SU-DHL-6 (cell line): Measurements from ENCODE around the gene ANGPTL2.

Experiments used
- H2AFZ ChIP-seq: fragments of 200-600 bp; sonication (generic); 2 replicates; pipeline ENCODE4 v1.6.1; 2014; ENCODE audit warnings: low read depth, mild to moderate bottlenecking, moderate library complexity, mixed read lengths, antibody characterized with exemption, low read length; ENCODE audit not compliant: severe bottlenecking
- H3F3A ChIP-seq: fragments of 200-600 bp; shearing (Covaris generic); 2 replicates; pipeline ENCODE4 v1.6.0; 2016; ENCODE audit warnings: antibody characterized with exemption, mild to moderate bottlenecking; ENCODE audit not compliant: insufficient read depth
- H3K27ac ChIP-seq: fragments of 200-600 bp; sonication (generic); 2 replicates; pipeline ENCODE4 v1.5.1; 2016; ENCODE audit warnings: low read depth, mild to moderate bottlenecking, low read length, moderate library complexity, mixed read lengths
- H3K27me3 ChIP-seq: fragments of 200-600 bp; sonication (generic), shearing (Covaris generic); 2 replicates; pipeline ENCODE4 v1.6.0; 2014; ENCODE audit warnings: mild to moderate bottlenecking, low read length
- H3K36me3 ChIP-seq: fragments of 200-600 bp; sonication (generic); 2 replicates; pipeline ENCODE4 v1.6.1; 2014; ENCODE audit warnings: mild to moderate bottlenecking, low read length, mixed read lengths
- H3K4me2 ChIP-seq: fragments of 300-600, 200-600 bp; shearing (Covaris generic), sonication (generic); 2 replicates; pipeline ENCODE4 v1.6.0; 2014; ENCODE audit warnings: low read length, low read depth, mild to moderate bottlenecking; ENCODE audit not compliant: poor library complexity, severe bottlenecking
- H3K4me3 ChIP-seq: fragments of 200-600 bp; sonication (generic); 2 replicates; pipeline ENCODE4 v1.5.1; 2014; ENCODE audit warnings: antibody characterized with exemption, low read length, mild to moderate bottlenecking, mixed read lengths; ENCODE audit not compliant: insufficient read depth, poor library complexity, severe bottlenecking
- H3K79me2 ChIP-seq: fragments of 200-600 bp; sonication (generic); 2 replicates; pipeline ENCODE4 v1.6.1; 2014; ENCODE audit warnings: mild to moderate bottlenecking, low read length, moderate library complexity; ENCODE audit not compliant: insufficient read depth
- H3K9ac ChIP-seq: fragments of 200-600 bp; sonication (generic); 2 replicates; pipeline ENCODE4 v1.7.0; 2014; ENCODE audit warnings: mild to moderate bottlenecking, low read length
- H3K9me2 ChIP-seq: fragments of 200-600 bp; sonication (generic); replicated peaks from 2 replicates; pipeline ENCODE4 v1.6.1; 2014; ENCODE audit warnings: low read length; ENCODE audit not compliant: insufficient read depth
- H3K9me3 ChIP-seq: fragments of 200-600 bp; sonication (generic); 2 replicates; pipeline ENCODE4 v1.6.1; 2014; ENCODE audit warnings: low read length, mixed read lengths; ENCODE audit not compliant: insufficient read depth
- H4K20me1 ChIP-seq: fragments of 200-600 bp; sonication (generic); 2 replicates; pipeline ENCODE4 v1.6.1; 2014; ENCODE audit warnings: low read depth, mild to moderate bottlenecking, antibody characterized with exemption, low read length, moderate library complexity, mixed read lengths
- EZH2phosphoT487 ChIP-seq: fragments of 200-600 bp; sonication (generic), shearing (Covaris generic); conservative IDR thresholded peaks from 2 replicates; pipeline ENCODE4 v1.6.1; 2018; ENCODE audit warnings: mild to moderate bottlenecking, antibody characterized with exemption, low read length, moderate library complexity, mixed read lengths
- TF ChIP-seq, protein P1 (sequence below): fragments of 200-600 bp; sonication (generic); IDR thresholded peaks from one replicate; pipeline ENCODE4 v1.5.1; 2017; ENCODE audit warnings: antibody characterized with exemption, mild to moderate bottlenecking, low read length, moderate library complexity; ENCODE audit not compliant: insufficient read depth, poor library complexity, severe bottlenecking

Gene ANGPTL2

DNA sequence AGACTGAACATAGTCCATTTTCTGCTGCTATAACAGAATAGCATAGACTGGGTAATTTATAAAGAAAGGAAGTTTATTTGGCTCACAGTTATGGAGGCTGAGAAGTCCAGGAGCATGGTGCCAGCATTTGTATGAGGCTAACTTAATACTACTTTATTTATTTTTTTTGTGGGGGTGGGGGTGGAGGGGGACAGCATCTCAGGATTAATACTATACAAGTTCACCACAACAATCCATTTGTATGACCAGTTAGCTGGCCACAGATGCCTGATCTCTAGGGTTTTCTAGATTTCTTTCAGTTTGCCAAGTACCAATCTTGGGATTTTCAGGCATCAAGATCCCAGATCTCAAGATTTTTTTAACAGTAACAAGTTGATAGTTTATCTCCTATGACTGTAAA, 20.3 kb downstream of the ANGPTL2 start:
- no peak for TF ChIP-seq EZH2phosphoT487
- TF ChIP-seq, protein P1, sequence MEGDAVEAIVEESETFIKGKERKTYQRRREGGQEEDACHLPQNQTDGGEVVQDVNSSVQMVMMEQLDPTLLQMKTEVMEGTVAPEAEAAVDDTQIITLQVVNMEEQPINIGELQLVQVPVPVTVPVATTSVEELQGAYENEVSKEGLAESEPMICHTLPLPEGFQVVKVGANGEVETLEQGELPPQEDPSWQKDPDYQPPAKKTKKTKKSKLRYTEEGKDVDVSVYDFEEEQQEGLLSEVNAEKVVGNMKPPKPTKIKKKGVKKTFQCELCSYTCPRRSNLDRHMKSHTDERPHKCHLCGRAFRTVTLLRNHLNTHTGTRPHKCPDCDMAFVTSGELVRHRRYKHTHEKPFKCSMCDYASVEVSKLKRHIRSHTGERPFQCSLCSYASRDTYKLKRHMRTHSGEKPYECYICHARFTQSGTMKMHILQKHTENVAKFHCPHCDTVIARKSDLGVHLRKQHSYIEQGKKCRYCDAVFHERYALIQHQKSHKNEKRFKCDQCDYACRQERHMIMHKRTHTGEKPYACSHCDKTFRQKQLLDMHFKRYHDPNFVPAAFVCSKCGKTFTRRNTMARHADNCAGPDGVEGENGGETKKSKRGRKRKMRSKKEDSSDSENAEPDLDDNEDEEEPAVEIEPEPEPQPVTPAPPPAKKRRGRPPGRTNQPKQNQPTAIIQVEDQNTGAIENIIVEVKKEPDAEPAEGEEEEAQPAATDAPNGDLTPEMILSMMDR = no peak
- no peak overlapping the region for H3K9ac ChIP-seq
- no peaks in the 10 kb centered on the region for H3K9me2 ChIP-seq
- H3K27me3 ChIP-seq = no peaks in the 10 kb centered on the region
- no peak overlapping the region for H3K4me2 ChIP-seq
- no peak overlapping the region for H3K4me3 ChIP-seq
- H3K36me3 ChIP-seq = no peaks in the 10 kb centered on the region
- no peaks in the 10 kb centered on the region for H3K79me2 ChIP-seq
- H3K9me3 ChIP-seq = no peaks in the 10 kb centered on the region
- H3K27ac ChIP-seq = no peak overlapping the region
- H3F3A ChIP-seq = no peaks in the 10 kb centered on the region
- H2AFZ ChIP-seq = no peak overlapping the region
- no peaks in the 10 kb centered on the region for H4K20me1 ChIP-seq

GRCh38 chr9:127099664-127100063, 22.8 kb downstream of the ANGPTL2 start:
- H3K36me3 ChIP-seq = no peaks in the 10 kb centered on the region
- H3F3A ChIP-seq = no peaks in the 10 kb centered on the region
- no peak overlapping the region for H2AFZ ChIP-seq
- no peaks in the 10 kb centered on the region for H3K27me3 ChIP-seq
- no peak overlapping the region for H3K4me3 ChIP-seq
- H3K27ac ChIP-seq = no peak overlapping the region
- no peaks in the 10 kb centered on the region for H3K9me2 ChIP-seq
- H4K20me1 ChIP-seq = no peaks in the 10 kb centered on the region
- no peak overlapping the region for H3K9ac ChIP-seq
- no peak overlapping the region for H3K4me2 ChIP-seq
- TF ChIP-seq, protein P1 = no peak
- no peak for TF ChIP-seq EZH2phosphoT487
- H3K79me2 ChIP-seq = no peaks in the 10 kb centered on the region
- H3K9me3 ChIP-seq = no peaks in the 10 kb centered on the region

DNA sequence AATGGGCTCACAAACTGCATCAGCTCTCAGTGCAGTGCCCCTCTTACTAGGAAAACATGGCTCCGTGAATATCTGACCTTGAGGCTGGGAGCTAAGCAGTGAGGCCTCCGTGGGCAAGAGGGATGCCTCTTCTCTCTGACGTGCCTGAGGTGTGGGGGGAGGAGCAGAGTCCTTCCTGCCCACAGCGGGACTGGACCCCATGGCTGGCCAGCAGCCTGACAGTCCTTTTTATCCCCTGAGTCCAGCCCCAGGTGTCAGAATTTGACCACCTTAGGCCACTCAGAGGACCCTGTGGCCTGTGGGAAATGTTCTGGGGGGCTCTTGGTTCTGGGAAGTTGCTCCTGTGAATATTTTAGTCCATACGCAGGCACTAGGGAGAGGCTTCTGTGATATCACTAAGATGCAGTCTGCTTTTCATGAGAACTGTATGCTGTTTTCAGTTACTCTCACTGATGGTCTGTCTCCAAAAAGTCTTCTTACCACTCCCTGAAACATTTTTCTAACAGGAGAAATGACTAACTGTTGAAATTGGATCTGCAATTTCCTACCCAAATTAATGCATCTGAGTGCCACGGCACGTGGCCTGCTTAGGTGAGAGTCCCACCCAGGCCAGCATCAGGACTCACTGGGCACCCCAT, 23.4 kb downstream of the ANGPTL2 start:
- TF ChIP-seq, protein P1 = no peak
- no peak for TF ChIP-seq EZH2phosphoT487

More for the DNA sequence above, 23.4 kb downstream of the ANGPTL2 start:
- Histone ChIP-seq H3K9me2 (no peaks in the 10 kb centered on the region), H3K27me3 (no peaks in the 10 kb centered on the region), H2AFZ (no peak overlapping the region), H3K9ac (no peak overlapping the region), H3K79me2 (no peaks in the 10 kb centered on the region), H3F3A (no peaks in the 10 kb centered on the region), H4K20me1 (no peaks in the 10 kb centered on the region), H3K27ac (no peak overlapping the region), H3K4me2 (no peak overlapping the region), H3K36me3 (no peaks in the 10 kb centered on the region), H3K9me3 (no peaks in the 10 kb centered on the region), H3K4me3 (no peak overlapping the region)
